ENCODE measurements around the gene ACE.

- no peak for TF ChIP-seq TCF7L2 (IDR thresholded peaks at IDR 0.05; ENCODE audit: borderline replicate concordance, low read depth, low read length)
- no peak for TF ChIP-seq ZNF10 (tag by site-specific recombination; IDR thresholded peaks at IDR 0.05)
- TF ChIP-seq IKZF3 (tag by site-specific recombination; IDR thresholded peaks at IDR 0.05): 0 out of 2 replicates have a peak, but pooled peaks have one; percentile 27
- no peak for TF ChIP-seq ZNF792 (tag by site-specific recombination; IDR thresholded peaks at IDR 0.05)
- TF ChIP-seq ZNF76 (tag by site-specific recombination; IDR thresholded peaks at IDR 0.05; ENCODE audit: borderline replicate concordance, low read depth): no peak
- no peak for TF ChIP-seq ZNF202 (tag by site-specific recombination; IDR thresholded peaks at IDR 0.05; ENCODE audit: borderline replicate concordance)
- TF ChIP-seq ZNF174 (tag by site-specific recombination; IDR thresholded peaks at IDR 0.05): no peak
- TF ChIP-seq CTCF (tag by site-specific recombination; IDR thresholded peaks at IDR 0.05): no peak
- no peak for TF ChIP-seq ZBTB48 (tag by site-specific recombination; IDR thresholded peaks at IDR 0.05)
These were observed at the start of gene ACE for GRCh38 chr17:63476854-63477479.

Measured in HEK293 (cell line).